A673 (cell line): ENCODE data around the gene TGM6. TPM values are rescaled to one million over a fixed set of nuclear protein-coding genes. Genes with fewer than 3 reads are reported as not detected.

ENCODE experiments used
- BruUV-seq: library from RNA; stranded (reverse); fragments of 400-500 nt; replicated peaks from 2 replicates; lab custom pipeline; 2021; lab: Mats Ljungman, UMichigan
- CTCF ChIA-PET: fragments of 300-600 bp; sonication (Branson Sonifier 250); formaldehyde crosslinking; loops from one replicate; lab custom pipeline; 2022; ENCODE audit warnings: antibody characterized with exemption; lab: Charles Lee
- POLR2A ChIA-PET: fragments of 300-600 bp; sonication (Branson Sonifier 250); formaldehyde crosslinking; loops from one replicate; lab custom pipeline; 2022; ENCODE audit warnings: antibody characterized with exemption; ENCODE audit not compliant: low non-redundant PET; lab: Charles Lee
- DNase-seq: peaks from one replicate; pipeline ENCODE4 v3.0.0-alpha.2; 2015; ENCODE audit warnings: low spot score
- H3K27ac ChIP-seq: fragments of 200-600 bp; sonication (generic); 2 replicates; pipeline ENCODE4 v1.5.1; 2016; ENCODE audit warnings: mixed run types, low read depth, mild to moderate bottlenecking, mixed read lengths, antibody characterized with exemption, low read length; ENCODE audit not compliant: poor library complexity, severe bottlenecking
- H3K27me3 ChIP-seq: fragments of 200-600 bp; sonication (generic); replicated peaks from 2 replicates; pipeline ENCODE4 v1.6.1; 2017; ENCODE audit warnings: mixed run types, low read depth, mild to moderate bottlenecking, mixed read lengths, antibody characterized with exemption, low read length; ENCODE audit not compliant: insufficient read depth, poor library complexity
- H3K36me3 ChIP-seq: fragments of 200-600 bp; sonication (generic); 2 replicates; pipeline ENCODE4 v1.6.1; 2016; ENCODE audit warnings: mixed run types, mild to moderate bottlenecking, mixed read lengths, antibody characterized with exemption, low read length; ENCODE audit not compliant: insufficient read depth, poor library complexity, severe bottlenecking
- H3K4me1 ChIP-seq: fragments of 200-600 bp; sonication (generic); 2 replicates; pipeline ENCODE4 v1.6.1; 2017; ENCODE audit warnings: mixed run types, mild to moderate bottlenecking, mixed read lengths, antibody characterized with exemption, low read length; ENCODE audit not compliant: insufficient read depth, poor library complexity, severe bottlenecking
- H3K4me3 ChIP-seq: fragments of 200-600 bp; sonication (generic); 2 replicates; pipeline ENCODE4 v1.5.1; 2016; ENCODE audit warnings: low read depth, mixed run types, mild to moderate bottlenecking, mixed read lengths, low read length; ENCODE audit not compliant: poor library complexity, severe bottlenecking
- H3K9me3 ChIP-seq: fragments of 200-600 bp; sonication (generic); 2 replicates; pipeline ENCODE4 v1.6.1; 2016; ENCODE audit warnings: mixed run types, low read depth, mild to moderate bottlenecking, mixed read lengths, antibody characterized with exemption, low read length; ENCODE audit not compliant: poor library complexity, severe bottlenecking
- EZH2 ChIP-seq: fragments of 200-600 bp; sonication (generic); IDR thresholded peaks from 2 replicates; pipeline ENCODE4 v1.6.1; 2017; ENCODE audit warnings: borderline replicate concordance, low read depth, mild to moderate bottlenecking, mixed read lengths, antibody characterized with exemption, low read length; ENCODE audit not compliant: poor library complexity, severe bottlenecking
- intact Hi-C: fragments of 100-400 bp; cut with micrococcal nuclease; formaldehyde crosslinking; loops from one replicate; pipeline ENCODE4 v1.10.0; 2022; ENCODE audit not compliant: unreplicated experiment
- total RNA-seq: library from RNA; stranded (reverse); gene quantifications from 2 replicates; pipeline ENCODE4 v1.2.3, GENCODE V29; 2021
- TF ChIP-seq, protein P1 (sequence below): fragments of 300-800, 200-600 bp; sonication (generic); conservative IDR thresholded peaks from 2 replicates; pipeline ENCODE4 v1.5.1; 2017; ENCODE audit warnings: low read depth, mild to moderate bottlenecking, antibody characterized with exemption, low read length, moderate library complexity, mixed read lengths

The TGM6 gene
- total RNA-seq, 1 experiment from 2014 or later = not detected

DNA sequence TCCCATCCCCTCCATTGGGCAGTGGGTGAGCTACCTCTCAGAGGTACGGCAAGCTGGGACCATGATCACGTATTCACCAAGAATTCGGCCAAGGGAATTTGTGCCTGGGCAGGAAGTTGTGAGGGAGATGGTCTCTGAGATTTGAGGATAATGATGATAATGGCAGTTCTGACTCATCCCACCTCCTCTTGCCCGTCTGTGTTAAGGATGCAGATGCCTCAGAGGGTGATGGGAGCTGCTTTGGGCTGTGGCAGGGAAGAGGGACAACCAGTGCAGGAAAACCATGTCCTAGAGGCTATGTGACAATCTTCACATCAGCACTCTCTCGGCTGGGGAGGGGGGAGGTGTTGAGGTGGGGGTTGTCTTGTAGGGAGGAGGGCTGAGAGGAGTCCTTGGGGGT lies 4.3 kb downstream of the TGM6 start:
- intact Hi-C loops = no loop called here
- peaks cover 3% of the 10 kb centered on the region for H3K9me3 ChIP-seq
- POLR2A ChIA-PET = no interaction called here
- CTCF ChIA-PET = no interaction called here
- DNase-seq = no peak
- no peak overlapping the region for H3K4me3 ChIP-seq
- no TSS peak for BruUV-seq
- no peaks in the 10 kb centered on the region for H3K4me1 ChIP-seq
- H3K27me3 ChIP-seq = no peaks in the 10 kb centered on the region
- no peak overlapping the region for H3K27ac ChIP-seq
- no peak for TF ChIP-seq EZH2
- H3K36me3 ChIP-seq = no peaks in the 10 kb centered on the region

GRCh38 chr20:2385496-2385895 lies 4.8 kb downstream of the TGM6 start:
- Histone ChIP-seq H3K4me3 (no peak overlapping the region), H3K36me3 (no peaks in the 10 kb centered on the region), H3K9me3 (peaks cover 3% of the 10 kb centered on the region), H3K27ac (no peak overlapping the region), H3K4me1 (no peaks in the 10 kb centered on the region), H3K27me3 (no peaks in the 10 kb centered on the region)
- ChIA-PET CTCF (no interaction called here), POLR2A (no interaction called here)
- intact Hi-C loops = no loop called here
- no peak for TF ChIP-seq EZH2
- TF ChIP-seq, protein P1, sequence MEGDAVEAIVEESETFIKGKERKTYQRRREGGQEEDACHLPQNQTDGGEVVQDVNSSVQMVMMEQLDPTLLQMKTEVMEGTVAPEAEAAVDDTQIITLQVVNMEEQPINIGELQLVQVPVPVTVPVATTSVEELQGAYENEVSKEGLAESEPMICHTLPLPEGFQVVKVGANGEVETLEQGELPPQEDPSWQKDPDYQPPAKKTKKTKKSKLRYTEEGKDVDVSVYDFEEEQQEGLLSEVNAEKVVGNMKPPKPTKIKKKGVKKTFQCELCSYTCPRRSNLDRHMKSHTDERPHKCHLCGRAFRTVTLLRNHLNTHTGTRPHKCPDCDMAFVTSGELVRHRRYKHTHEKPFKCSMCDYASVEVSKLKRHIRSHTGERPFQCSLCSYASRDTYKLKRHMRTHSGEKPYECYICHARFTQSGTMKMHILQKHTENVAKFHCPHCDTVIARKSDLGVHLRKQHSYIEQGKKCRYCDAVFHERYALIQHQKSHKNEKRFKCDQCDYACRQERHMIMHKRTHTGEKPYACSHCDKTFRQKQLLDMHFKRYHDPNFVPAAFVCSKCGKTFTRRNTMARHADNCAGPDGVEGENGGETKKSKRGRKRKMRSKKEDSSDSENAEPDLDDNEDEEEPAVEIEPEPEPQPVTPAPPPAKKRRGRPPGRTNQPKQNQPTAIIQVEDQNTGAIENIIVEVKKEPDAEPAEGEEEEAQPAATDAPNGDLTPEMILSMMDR = no peak
- DNase-seq = no peak
- no TSS peak for BruUV-seq

GRCh38 chr20:2386516-2387179 lies 5.9 kb downstream of the TGM6 start:
- DNase-seq = no peak
- H3K9me3 ChIP-seq = peaks cover 3% of the 10 kb centered on the region
- H3K36me3 ChIP-seq = no peaks in the 10 kb centered on the region
- H3K4me1 ChIP-seq = no peaks in the 10 kb centered on the region
- no peak overlapping the region for H3K4me3 ChIP-seq
- H3K27ac ChIP-seq = no peak overlapping the region
- POLR2A ChIA-PET = no interaction called here
- no peaks in the 10 kb centered on the region for H3K27me3 ChIP-seq
- BruUV-seq = no TSS peak
- CTCF ChIA-PET = interaction anchor here (0.6 to 1.1 kb wide), 3 partner anchors 66 to 179 kb away, joined by 3 to 7 read pairs (median 4); no protein-coding TSS in a partner anchor
- TF ChIP-seq, protein P1 = no peak
- TF ChIP-seq EZH2 = no peak
- intact Hi-C loops = no loop called here

- ChIA-PET CTCF (interaction anchor here (0.5 to 1.1 kb wide), 4 partner anchors 65 to 211 kb away, joined by 3 to 7 read pairs (median 4); no protein-coding TSS in a partner anchor), POLR2A (no interaction called here)
- no peak for TF ChIP-seq EZH2
- TF ChIP-seq, protein P1 = peak; percentile 69
- intact Hi-C loops = no loop called here
- Histone ChIP-seq H3K9me3 (peaks cover 3% of the 10 kb centered on the region), H3K4me3 (no peak overlapping the region), H3K4me1 (no peaks in the 10 kb centered on the region), H3K27ac (no peak overlapping the region), H3K27me3 (no peaks in the 10 kb centered on the region), H3K36me3 (no peaks in the 10 kb centered on the region)
- peak; percentile 54 for DNase-seq
- no TSS peak for BruUV-seq
These were observed 6.5 kb downstream of the TGM6 start for GRCh38 chr20:2387180-2387577.
